Measurements from ENCODE around the gene MSH5. TPM values are rescaled to one million over a fixed set of nuclear protein-coding genes. Genes with fewer than 3 reads are reported as not detected.
A peak's percentile ranks its signal among the peaks of the same experiment; 100 is the strongest.

Gene MSH5
- total RNA-seq, 4 donors from 2014 or later: 12.6 to 60.1 (median 17.2) TPM

- Histone ChIP-seq H3K27me3 (no peaks in the 10 kb centered on the region), H3K27ac (peak within 1 kb of the TSS; percentile 96), H3K9me3 (no peaks in the 10 kb centered on the region), H3K4me3 (peak within 1 kb of the TSS; percentile 69), H3K4me1 (peaks cover 20% of the 10 kb centered on the region), H3K36me3 (peaks cover 11% of the 10 kb centered on the region)
- WGBS: under 1% methylated on average over 54 of the region's 54 CpGs
- DNase-seq (ENCODE audit: low spot score in 2 of 2): peak; percentile 99 to 100
- peak; percentile 88 to 97 for TF ChIP-seq POLR2A (IDR thresholded peaks at IDR 0.05)
- TF ChIP-seq CTCF (IDR thresholded peaks at IDR 0.05): no peak
- no peak for TF ChIP-seq EP300 (IDR thresholded peaks at IDR 0.05)
- TF ChIP-seq POLR2AphosphoS5 (IDR thresholded peaks at IDR 0.05): peak in 2 of 3 donors; percentile 91 to 94
Observed at GRCh38 chr6:31702819-31703716, 36.7 kb upstream of the MSH5 start, which contains the start of gene ABHD16A. TSS of gene ABHD16A (minus strand) at chr6:31703324. CDS start at chr6:31703281, 43 bp downstream.

- 78% methylated on average over 6 of the region's 6 CpGs for WGBS
- no peak for DNase-seq (ENCODE audit: low spot score in 2 of 2)
- Histone ChIP-seq H3K4me3 (no peak overlapping the region), H3K9me3 (no peaks in the 10 kb centered on the region), H3K36me3 (no peaks in the 10 kb centered on the region), H3K27ac (no peak overlapping the region), H3K27me3 (no peaks in the 10 kb centered on the region), H3K4me1 (peaks cover 23% of the 10 kb centered on the region)
- TF ChIP-seq POLR2AphosphoS5 (IDR thresholded peaks at IDR 0.05) (no peak), POLR2A (IDR thresholded peaks at IDR 0.05) (no peak), EP300 (IDR thresholded peaks at IDR 0.05) (no peak), CTCF (IDR thresholded peaks at IDR 0.05) (no peak)
Observed at GRCh38 chr6:31705931-31706330, 33.9 kb upstream of the MSH5 start.

- no peak for DNase-seq (ENCODE audit: low spot score in 2 of 2)
- no peaks in the 10 kb centered on the region for H3K9me3 ChIP-seq
- no peak within 1 kb of the TSS for H3K4me3 ChIP-seq
- H3K36me3 ChIP-seq: no peaks in the 10 kb centered on the region
- 56% methylated on average over 3 of the region's 3 CpGs for WGBS
- H3K27ac ChIP-seq: no peak within 1 kb of the TSS
- peaks cover 23% of the 10 kb centered on the region for H3K4me1 ChIP-seq
- no peak for TF ChIP-seq CTCF (IDR thresholded peaks at IDR 0.05)
- no peak for TF ChIP-seq POLR2A (IDR thresholded peaks at IDR 0.05)
- no peak for TF ChIP-seq POLR2AphosphoS5 (IDR thresholded peaks at IDR 0.05)
- TF ChIP-seq EP300 (IDR thresholded peaks at IDR 0.05): no peak
- H3K27me3 ChIP-seq: no peaks in the 10 kb centered on the region
Observed at GRCh38 chr6:31706599-31706998, 33.2 kb upstream of the MSH5 start, which contains the start of gene LY6G6F. TSS of gene LY6G6F (plus strand) at chr6:31706866. CDS start at chr6:31706907, 41 bp downstream.

- 79% methylated on average over 10 of the region's 10 CpGs for WGBS
- no peaks in the 10 kb centered on the region for H3K27me3 ChIP-seq
Observed at GRCh38 chr6:31707701-31708100, 32.1 kb upstream of the MSH5 start.

More at GRCh38 chr6:31707701-31708100, 32.1 kb upstream of the MSH5 start:
- no peak overlapping the region for H3K4me3 ChIP-seq
- H3K4me1 ChIP-seq: peaks cover 28% of the 10 kb centered on the region
- H3K27ac ChIP-seq: no peak overlapping the region
- DNase-seq (ENCODE audit: low spot score in 2 of 2): no peak
- TF ChIP-seq POLR2A (IDR thresholded peaks at IDR 0.05): no peak
- TF ChIP-seq EP300 (IDR thresholded peaks at IDR 0.05): no peak
- no peak for TF ChIP-seq CTCF (IDR thresholded peaks at IDR 0.05)
- TF ChIP-seq POLR2AphosphoS5 (IDR thresholded peaks at IDR 0.05): no peak
- H3K36me3 ChIP-seq: no peaks in the 10 kb centered on the region
- H3K9me3 ChIP-seq: no peaks in the 10 kb centered on the region
